ACC112 (cell line): Measurements from ENCODE around the gene TOX3.

Source experiments
- H2AFZ ChIP-seq: fragments of 200-600 bp; sonication (generic); one replicate; pipeline ENCODE4 v1.6.0; 2017; ENCODE audit warnings: antibody characterized with exemption, low read length; ENCODE audit not compliant: unreplicated experiment
- H3K27ac ChIP-seq: fragments of 200-600 bp; sonication (generic); 2 replicates; pipeline ENCODE4 v1.5.1; 2014; ENCODE audit warnings: low read depth, mild to moderate bottlenecking, antibody characterized with exemption, low read length, moderate library complexity
- H3K27me3 ChIP-seq: fragments of 200-600 bp; sonication (generic); 2 replicates; pipeline ENCODE4 v1.6.1; 2014; ENCODE audit warnings: mild to moderate bottlenecking, antibody characterized with exemption, low read length, moderate library complexity, mixed read lengths; ENCODE audit not compliant: insufficient read depth
- H3K36me3 ChIP-seq: fragments of 200-600 bp; sonication (generic); 2 replicates; pipeline ENCODE4 v1.6.1; 2016; ENCODE audit warnings: mild to moderate bottlenecking, antibody characterized with exemption, low read length, moderate library complexity, mixed read lengths; ENCODE audit not compliant: insufficient read depth
- H3K4me1 ChIP-seq: fragments of 200-600 bp; sonication (generic); one replicate; pipeline ENCODE4 v1.6.1; 2016; ENCODE audit warnings: low read length, mixed read lengths; ENCODE audit not compliant: insufficient read depth, unreplicated experiment, control insufficient read depth
- H3K4me3 ChIP-seq: fragments of 200-600 bp; sonication (generic); 2 replicates; pipeline ENCODE4 v1.5.1; 2014; ENCODE audit warnings: mild to moderate bottlenecking, low read depth, low read length
- H3K79me2 ChIP-seq: fragments of 200-600 bp; sonication (generic); one replicate; pipeline ENCODE4 v1.6.0; 2016; ENCODE audit warnings: low read length; ENCODE audit not compliant: control insufficient read depth, unreplicated experiment, insufficient read depth

Gene TOX3

GRCh38 chr16:52515068-52515671, 31.8 kb downstream of the TOX3 start:
- H3K27ac ChIP-seq = no peak overlapping the region
- H3K4me3 ChIP-seq = no peak overlapping the region
- no peaks in the 10 kb centered on the region for H3K4me1 ChIP-seq
- no peaks in the 10 kb centered on the region for H3K79me2 ChIP-seq
- H3K27me3 ChIP-seq = no peaks in the 10 kb centered on the region
- no peaks in the 10 kb centered on the region for H3K36me3 ChIP-seq
- H2AFZ ChIP-seq = no peak overlapping the region

DNA sequence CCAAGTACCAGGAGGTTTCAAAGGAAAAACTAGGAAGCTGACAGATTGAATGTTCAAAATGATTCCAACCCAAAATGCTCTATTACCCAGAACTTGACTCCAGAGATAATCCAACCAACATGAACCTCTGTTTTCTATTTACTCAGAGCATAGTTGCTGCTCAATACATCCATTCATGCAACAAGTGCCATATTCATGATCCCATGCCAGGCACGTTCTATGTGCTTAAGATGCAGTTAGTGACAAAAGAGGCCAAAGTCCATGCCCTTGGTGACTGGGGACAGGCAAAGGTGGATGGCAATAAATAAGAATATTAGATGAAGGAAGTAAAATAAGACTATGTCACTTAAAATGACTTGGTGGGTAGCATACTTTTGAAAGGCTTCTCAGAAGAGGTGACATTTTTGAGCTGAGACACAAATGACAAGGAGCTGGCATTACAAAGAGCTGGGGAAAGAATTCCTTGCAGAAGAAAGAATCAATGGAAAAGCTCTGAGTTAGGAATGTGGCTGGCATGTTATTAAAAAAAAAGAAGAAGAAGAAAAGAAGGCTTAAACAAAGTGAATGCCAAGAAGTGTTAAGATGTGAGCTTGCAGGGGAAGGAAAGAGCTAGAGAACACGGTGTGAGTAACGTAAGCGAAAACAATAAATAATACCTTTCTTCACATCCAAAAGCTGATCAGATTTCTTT, 34.5 kb downstream of the TOX3 start:
- Histone ChIP-seq H3K4me3 (no peak overlapping the region), H2AFZ (no peak overlapping the region), H3K36me3 (no peaks in the 10 kb centered on the region), H3K27me3 (no peaks in the 10 kb centered on the region), H3K79me2 (no peaks in the 10 kb centered on the region), H3K4me1 (no peaks in the 10 kb centered on the region), H3K27ac (no peak overlapping the region)

DNA sequence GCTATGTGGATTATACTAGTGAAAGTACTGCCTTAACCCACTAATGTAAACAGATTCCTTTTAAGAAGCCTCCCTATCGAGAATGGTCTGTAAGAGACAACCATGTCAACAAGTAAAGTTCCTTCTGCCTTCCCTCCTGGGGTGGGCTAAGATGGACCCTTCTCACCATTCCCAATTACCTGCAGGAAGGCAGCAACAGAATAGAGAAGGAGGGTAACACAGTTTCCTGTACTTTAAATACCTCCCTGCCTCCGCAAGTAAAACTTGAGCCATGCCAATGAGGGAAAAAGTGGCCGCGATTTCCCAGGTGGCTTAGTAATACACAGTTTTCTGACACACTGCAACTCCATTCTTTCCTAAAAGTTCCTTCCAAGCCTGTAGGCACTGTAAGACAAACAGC, 45.2 kb downstream of the TOX3 start:
- Histone ChIP-seq H3K27me3 (no peaks in the 10 kb centered on the region), H3K27ac (no peak overlapping the region), H3K4me3 (no peak overlapping the region), H3K79me2 (no peaks in the 10 kb centered on the region), H3K4me1 (no peaks in the 10 kb centered on the region), H3K36me3 (no peaks in the 10 kb centered on the region), H2AFZ (no peak overlapping the region)

- Histone ChIP-seq H3K36me3 (no peaks in the 10 kb centered on the region), H3K4me1 (no peaks in the 10 kb centered on the region), H3K27me3 (no peaks in the 10 kb centered on the region), H2AFZ (no peak overlapping the region), H3K79me2 (no peaks in the 10 kb centered on the region), H3K4me3 (no peak overlapping the region), H3K27ac (no peak overlapping the region)
These were observed 46.0 kb downstream of the TOX3 start for GRCh38 chr16:52500963-52501362.

DNA sequence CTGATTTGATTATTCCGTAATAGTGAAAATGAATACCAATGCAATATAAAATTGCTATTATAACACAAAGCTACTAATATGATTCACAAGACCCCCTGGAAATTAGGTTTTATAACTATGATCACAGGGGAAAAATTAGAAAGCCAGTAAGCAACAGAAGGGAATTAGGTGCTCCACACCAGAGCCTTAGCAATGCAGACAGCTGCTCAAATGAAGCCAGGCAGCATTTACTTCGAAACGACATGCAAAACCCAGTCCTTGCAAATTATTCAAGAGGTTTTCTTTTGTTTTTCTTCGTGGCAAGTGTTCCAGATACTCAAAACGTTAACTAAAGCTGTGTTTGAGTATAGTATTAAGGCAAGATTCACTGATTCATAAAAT, 47.9 kb downstream of the TOX3 start:
- H3K27ac ChIP-seq = no peak overlapping the region

GRCh38 chr16:52498328-52499059, 48.4 kb downstream of the TOX3 start:
- H3K27ac ChIP-seq = no peak overlapping the region
- no peaks in the 10 kb centered on the region for H3K36me3 ChIP-seq
- no peaks in the 10 kb centered on the region for H3K4me1 ChIP-seq
- H2AFZ ChIP-seq = no peak overlapping the region
- no peaks in the 10 kb centered on the region for H3K27me3 ChIP-seq
- H3K4me3 ChIP-seq = no peak overlapping the region
- H3K79me2 ChIP-seq = no peaks in the 10 kb centered on the region

More for the DNA sequence above, 47.9 kb downstream of the TOX3 start:
- Histone ChIP-seq H3K4me1 (no peaks in the 10 kb centered on the region), H2AFZ (no peak overlapping the region), H3K4me3 (no peak overlapping the region), H3K36me3 (no peaks in the 10 kb centered on the region), H3K79me2 (no peaks in the 10 kb centered on the region), H3K27me3 (no peaks in the 10 kb centered on the region)

- Histone ChIP-seq H3K36me3 (no peaks in the 10 kb centered on the region), H3K4me3 (no peak overlapping the region)
These were observed 49.7 kb downstream of the TOX3 start for GRCh38 chr16:52497067-52497816.

DNA sequence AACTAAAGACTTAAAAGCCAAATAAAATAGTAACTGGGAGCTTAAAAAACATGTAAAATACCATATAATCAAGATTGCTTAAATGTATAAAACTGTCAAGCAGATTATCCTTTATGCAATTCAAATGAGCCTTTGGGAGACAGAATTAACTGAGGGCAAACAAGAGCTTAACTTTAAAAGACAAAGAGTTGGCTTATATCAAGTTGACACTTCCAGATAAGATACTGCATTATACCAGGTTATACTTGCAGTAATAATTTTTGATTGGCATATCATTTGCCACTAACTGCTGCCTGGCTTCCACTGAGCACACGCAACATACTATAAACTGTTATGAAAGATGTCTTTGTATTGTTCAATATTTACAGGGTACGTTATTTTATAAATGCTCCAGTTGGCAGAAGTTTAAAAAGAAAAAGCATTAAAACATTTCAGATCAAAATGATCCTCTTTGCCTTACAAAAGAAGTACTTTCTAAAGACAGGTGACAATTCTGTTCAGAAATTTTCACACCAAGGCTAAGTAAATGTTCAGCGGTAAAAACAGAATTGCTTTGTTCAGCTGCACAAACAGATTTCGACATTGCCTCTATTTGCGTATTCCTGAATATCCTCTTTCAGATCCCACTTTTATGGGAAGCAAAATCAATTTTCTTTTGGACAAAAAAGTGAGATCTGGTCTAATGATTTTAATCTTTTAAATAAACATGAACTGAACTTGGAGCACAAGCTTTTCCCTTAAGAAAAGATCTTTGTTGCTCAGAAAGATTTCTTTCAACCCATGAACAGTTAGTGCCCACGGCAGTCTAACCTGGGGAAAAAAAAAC, 50.7 kb downstream of the TOX3 start:
- Histone ChIP-seq H3K4me1 (no peaks in the 10 kb centered on the region), H3K36me3 (no peaks in the 10 kb centered on the region), H2AFZ (no peak overlapping the region), H3K27me3 (no peaks in the 10 kb centered on the region), H3K27ac (no peak overlapping the region), H3K4me3 (no peak overlapping the region), H3K79me2 (no peaks in the 10 kb centered on the region)

More at GRCh38 chr16:52497067-52497816, 49.7 kb downstream of the TOX3 start:
- Histone ChIP-seq H2AFZ (no peak overlapping the region), H3K79me2 (no peaks in the 10 kb centered on the region), H3K4me1 (no peaks in the 10 kb centered on the region), H3K27me3 (no peaks in the 10 kb centered on the region), H3K27ac (no peak overlapping the region)

GRCh38 chr16:52494621-52495020, 52.3 kb downstream of the TOX3 start:
- Histone ChIP-seq H3K4me3 (no peak overlapping the region), H3K27me3 (no peaks in the 10 kb centered on the region), H3K79me2 (no peaks in the 10 kb centered on the region), H3K36me3 (no peaks in the 10 kb centered on the region), H3K4me1 (no peaks in the 10 kb centered on the region), H2AFZ (no peak overlapping the region), H3K27ac (no peak overlapping the region)

DNA sequence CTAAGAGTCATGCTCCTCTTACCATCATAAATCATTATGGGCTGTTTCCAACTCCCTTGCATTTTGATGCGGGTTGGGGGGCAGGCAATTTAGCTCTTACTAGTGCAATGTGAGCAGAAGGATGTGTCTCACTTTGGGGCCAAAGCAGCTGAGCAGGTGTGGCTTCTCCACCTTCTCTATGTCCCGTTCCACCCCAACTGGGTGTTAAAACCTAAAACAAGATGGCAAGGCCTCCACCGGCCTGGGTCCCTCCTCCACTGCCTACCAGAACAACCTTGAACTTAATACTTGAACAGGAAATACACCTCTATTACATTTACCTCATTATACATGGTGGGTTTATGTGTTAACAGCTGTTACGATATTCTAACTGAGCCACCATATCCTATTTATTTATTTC, 52.8 kb downstream of the TOX3 start:
- Histone ChIP-seq H3K27me3 (no peaks in the 10 kb centered on the region), H3K4me3 (no peak overlapping the region), H3K27ac (no peak overlapping the region), H3K36me3 (no peaks in the 10 kb centered on the region), H3K4me1 (no peaks in the 10 kb centered on the region), H3K79me2 (no peaks in the 10 kb centered on the region), H2AFZ (no peak overlapping the region)
